ENCODE measurements around the gene KLHDC9.
"Not testable (repeated sequence)": the region's sequence is repeated elsewhere in the genome, so short reads cannot be mapped to it uniquely, and the experiment has no call there.

The KLHDC9 gene, protein sequence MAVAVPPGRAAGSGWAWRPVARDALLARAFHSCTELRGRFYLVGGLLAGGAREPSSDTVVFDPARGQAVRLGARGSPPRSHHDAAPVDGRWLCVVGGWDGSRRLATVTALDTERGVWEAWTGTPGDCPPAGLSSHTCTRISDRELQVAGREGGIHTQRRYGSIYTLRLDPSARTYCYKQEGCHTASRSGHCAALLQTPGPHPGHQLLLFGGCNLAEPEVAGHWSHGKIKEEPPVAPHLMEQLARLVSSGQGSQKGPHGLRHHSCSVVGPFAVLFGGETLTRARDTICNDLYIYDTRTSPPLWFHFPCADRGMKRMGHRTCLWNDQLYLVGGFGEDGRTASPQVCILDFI

GRCh38 chr1:161098210-161099068, at the start of gene KLHDC9:
KLHDC9 (plus strand) TSS chr1:161098361; CDS start chr1:161098536, 175 bp downstream.
- H3K9ac ChIP-seq (ENCODE audit: low read length) = peak within 1 kb of the TSS; percentile 71
- no peaks in the 10 kb centered on the region for H3K27me3 ChIP-seq (ENCODE audit: control insufficient read depth, insufficient read depth, low read length)
- H3K9me3 ChIP-seq (ENCODE audit: control insufficient read depth, insufficient read depth, low read depth, low read length) = no peaks in the 10 kb centered on the region
- peak within 1 kb of the TSS; percentile 71 for H3K4me3 ChIP-seq (ENCODE audit: low read depth, low read length)
- no peaks in the 10 kb centered on the region; the same call in 1 of the 2 replicates for H3K4me1 ChIP-seq (ENCODE audit: control insufficient read depth, insufficient read depth, low read length)
- H3K36me3 ChIP-seq (ENCODE audit: control insufficient read depth, insufficient read depth, low read length) = peaks cover 26% of the 10 kb centered on the region
- no peak within 1 kb of the TSS for H3K27ac ChIP-seq (ENCODE audit: low read depth, low read length)

DNA sequence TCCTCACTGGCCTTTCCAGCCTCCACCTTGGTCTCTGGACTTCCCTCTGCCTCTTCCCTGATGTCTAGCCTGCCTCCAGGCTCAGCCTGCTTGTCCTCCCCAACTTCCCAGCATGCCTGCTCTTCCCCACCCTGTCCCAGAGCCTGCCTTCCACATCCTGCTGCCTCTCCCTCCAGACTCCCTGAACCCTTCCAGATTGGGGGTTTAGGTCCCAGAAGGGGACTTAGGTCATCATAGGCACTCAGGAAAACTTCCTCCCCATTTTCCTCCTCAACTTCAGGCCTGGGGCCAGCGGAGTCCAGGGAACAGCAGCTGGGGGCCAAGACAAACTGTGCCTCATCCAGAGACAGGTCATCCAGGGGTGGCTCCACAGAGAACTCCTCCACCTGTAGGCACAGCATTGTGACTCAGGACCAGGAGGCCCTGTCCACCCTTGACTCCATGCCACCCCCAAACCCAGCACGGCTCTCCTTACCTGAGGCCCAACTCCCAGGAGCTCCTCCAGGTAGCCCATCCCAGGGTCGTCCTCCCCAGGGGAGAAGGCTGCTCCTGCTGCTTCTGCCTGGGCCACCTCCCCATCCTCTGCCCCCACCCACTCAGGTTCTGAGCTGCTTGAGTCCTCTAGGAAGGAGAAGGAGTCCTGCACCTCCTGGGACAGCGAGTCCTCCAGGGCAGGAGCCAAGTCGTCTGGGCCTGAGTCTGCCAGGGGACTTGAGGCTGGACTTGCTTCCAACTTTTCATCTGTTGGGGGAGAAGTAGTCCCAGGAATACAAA, 49.0 kb upstream of the KLHDC9 start:
- Histone ChIP-seq H3K27ac (ENCODE audit: low read depth, low read length) (no peak overlapping the region), H3K9ac (ENCODE audit: low read length) (no peak overlapping the region), H3K4me3 (ENCODE audit: low read depth, low read length) (no peak overlapping the region), H3K27me3 (ENCODE audit: control insufficient read depth, insufficient read depth, low read length) (peaks cover 14% of the 10 kb centered on the region; the same call in 1 of the 2 replicates), H3K9me3 (ENCODE audit: control insufficient read depth, insufficient read depth, low read depth, low read length) (no peaks in the 10 kb centered on the region), H3K4me1 (ENCODE audit: control insufficient read depth, insufficient read depth, low read length) (peaks cover 10% of the 10 kb centered on the region; the same call in 1 of the 2 replicates), H3K36me3 (ENCODE audit: control insufficient read depth, insufficient read depth, low read length) (no peaks in the 10 kb centered on the region)

DNA sequence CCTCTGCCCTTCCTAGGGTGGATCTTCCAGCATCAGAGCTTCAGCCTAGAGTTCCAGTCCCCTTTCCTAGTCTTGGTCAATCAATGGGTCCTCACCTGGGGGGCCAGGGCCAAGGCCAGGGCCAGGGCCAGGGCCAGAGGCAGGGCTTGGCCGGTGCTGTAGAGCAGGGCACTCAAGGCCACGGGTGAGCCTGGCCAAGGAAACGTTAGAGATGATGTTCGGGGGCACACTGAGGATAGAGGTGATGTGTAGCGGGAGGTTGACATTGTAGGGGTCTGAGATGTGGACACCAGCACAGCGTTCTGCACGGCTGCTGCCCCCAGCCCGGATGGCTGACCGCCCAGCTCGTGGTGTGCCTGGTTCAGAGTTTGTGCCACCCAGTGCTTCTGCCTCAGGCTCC, 46.9 kb upstream of the KLHDC9 start:
- Histone ChIP-seq H3K9ac (ENCODE audit: low read length) (no peak overlapping the region), H3K36me3 (ENCODE audit: control insufficient read depth, insufficient read depth, low read length) (no peaks in the 10 kb centered on the region)

DNA sequence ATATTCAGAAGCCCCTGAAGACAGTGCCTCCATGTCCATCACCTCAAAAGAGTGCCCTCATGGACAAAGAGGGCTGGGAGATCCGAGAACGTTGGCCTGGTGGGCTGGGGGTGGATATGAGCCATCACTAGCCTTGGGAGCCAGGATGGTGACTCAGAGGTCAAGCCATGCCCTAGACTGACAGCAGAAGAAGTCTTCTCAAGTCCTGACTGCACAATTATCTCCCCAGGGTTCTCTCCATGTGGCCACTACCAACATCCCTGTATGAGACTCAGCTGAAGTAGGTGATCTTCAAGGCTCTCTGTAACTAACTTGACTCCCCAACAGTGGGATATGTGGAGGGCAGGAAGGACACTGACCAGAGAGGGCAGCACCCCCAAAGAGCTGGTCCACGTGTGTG, 45.3 kb upstream of the KLHDC9 start:
- H3K4me1 ChIP-seq (ENCODE audit: control insufficient read depth, insufficient read depth, low read length) = no peaks in the 10 kb centered on the region
- H3K27ac ChIP-seq (ENCODE audit: low read depth, low read length) = no peak overlapping the region
- H3K27me3 ChIP-seq (ENCODE audit: control insufficient read depth, insufficient read depth, low read length) = peaks cover 9% of the 10 kb centered on the region; the same call in 1 of the 2 replicates
- H3K36me3 ChIP-seq (ENCODE audit: control insufficient read depth, insufficient read depth, low read length) = no peaks in the 10 kb centered on the region
- H3K4me3 ChIP-seq (ENCODE audit: low read depth, low read length) = no peak overlapping the region
- no peaks in the 10 kb centered on the region for H3K9me3 ChIP-seq (ENCODE audit: control insufficient read depth, insufficient read depth, low read depth, low read length)
- H3K9ac ChIP-seq (ENCODE audit: low read length) = no peak overlapping the region

More for the DNA sequence above, 46.9 kb upstream of the KLHDC9 start:
- H3K27ac ChIP-seq (ENCODE audit: low read depth, low read length) = no peak overlapping the region
- peaks cover 3% of the 10 kb centered on the region; the same call in 1 of the 2 replicates for H3K4me1 ChIP-seq (ENCODE audit: control insufficient read depth, insufficient read depth, low read length)
- H3K9me3 ChIP-seq (ENCODE audit: control insufficient read depth, insufficient read depth, low read depth, low read length) = no peaks in the 10 kb centered on the region
- no peak overlapping the region for H3K4me3 ChIP-seq (ENCODE audit: low read depth, low read length)
- H3K27me3 ChIP-seq (ENCODE audit: control insufficient read depth, insufficient read depth, low read length) = peaks cover 14% of the 10 kb centered on the region; the same call in 1 of the 2 replicates

- no peaks in the 10 kb centered on the region for H3K36me3 ChIP-seq (ENCODE audit: control insufficient read depth, insufficient read depth, low read length)
- no peaks in the 10 kb centered on the region for H3K27me3 ChIP-seq (ENCODE audit: control insufficient read depth, insufficient read depth, low read length)
- H3K9ac ChIP-seq (ENCODE audit: low read length) = no peak overlapping the region
- H3K4me1 ChIP-seq (ENCODE audit: control insufficient read depth, insufficient read depth, low read length) = no peaks in the 10 kb centered on the region
- no peaks in the 10 kb centered on the region for H3K9me3 ChIP-seq (ENCODE audit: control insufficient read depth, insufficient read depth, low read depth, low read length)
- no peak overlapping the region for H3K27ac ChIP-seq (ENCODE audit: low read depth, low read length)
- H3K4me3 ChIP-seq (ENCODE audit: low read depth, low read length) = no peak overlapping the region
Measured at GRCh38 chr1:161054232-161054631, 43.9 kb upstream of the KLHDC9 start.

DNA sequence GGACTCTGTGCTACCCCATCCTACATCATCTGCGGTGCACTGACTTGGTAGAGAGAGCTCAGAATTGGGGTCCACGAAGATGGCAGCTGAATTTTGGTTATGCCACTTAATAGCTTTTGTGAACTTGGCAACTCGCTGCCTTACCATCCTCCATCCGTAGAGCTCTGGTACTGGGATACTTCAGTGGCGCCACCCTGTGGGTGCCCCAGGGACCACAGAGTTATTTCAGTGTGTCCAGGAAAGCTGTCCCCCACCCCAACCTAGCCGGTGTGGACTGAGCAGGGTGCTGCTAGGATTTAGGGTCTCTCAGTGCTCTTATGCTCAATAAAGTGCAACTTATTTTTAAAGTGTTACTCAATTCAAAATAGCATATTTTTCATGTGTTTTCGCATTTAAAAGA, 43.4 kb upstream of the KLHDC9 start:
- no peaks in the 10 kb centered on the region for H3K27me3 ChIP-seq (ENCODE audit: control insufficient read depth, insufficient read depth, low read length)
- no peaks in the 10 kb centered on the region for H3K36me3 ChIP-seq (ENCODE audit: control insufficient read depth, insufficient read depth, low read length)
- H3K4me1 ChIP-seq (ENCODE audit: control insufficient read depth, insufficient read depth, low read length) = no peaks in the 10 kb centered on the region
- H3K27ac ChIP-seq (ENCODE audit: low read depth, low read length) = no peak overlapping the region
- H3K4me3 ChIP-seq (ENCODE audit: low read depth, low read length) = no peak overlapping the region
- no peak overlapping the region for H3K9ac ChIP-seq (ENCODE audit: low read length)
- no peaks in the 10 kb centered on the region for H3K9me3 ChIP-seq (ENCODE audit: control insufficient read depth, insufficient read depth, low read depth, low read length)

DNA sequence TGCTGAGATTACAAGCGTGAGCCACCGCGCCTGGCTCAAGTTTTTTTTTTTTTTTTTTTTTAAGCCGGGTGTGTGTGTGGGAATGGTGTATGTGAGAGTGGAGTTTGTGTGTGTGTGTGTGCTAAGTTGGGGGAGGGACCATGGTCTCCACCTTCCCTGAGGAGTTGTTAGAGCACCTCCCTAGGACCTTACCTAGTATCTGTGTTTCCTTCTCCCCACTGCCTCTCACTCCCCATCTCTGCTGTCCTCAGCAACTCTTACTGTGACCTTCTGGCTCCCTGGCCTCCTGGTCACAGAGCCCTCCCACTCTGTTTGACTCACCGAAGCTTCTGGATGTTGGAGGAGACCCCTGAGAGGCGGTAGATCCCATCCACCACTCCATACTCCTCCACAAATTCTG, 38.9 kb upstream of the KLHDC9 start:
- Histone ChIP-seq H3K27me3 (ENCODE audit: control insufficient read depth, insufficient read depth, low read length) (no peaks in the 10 kb centered on the region), H3K9ac (ENCODE audit: low read length) (no peak overlapping the region), H3K9me3 (ENCODE audit: control insufficient read depth, insufficient read depth, low read depth, low read length) (no peaks in the 10 kb centered on the region), H3K4me3 (ENCODE audit: low read depth, low read length) (no peak overlapping the region), H3K27ac (ENCODE audit: low read depth, low read length) (no peak overlapping the region), H3K36me3 (ENCODE audit: control insufficient read depth, insufficient read depth, low read length) (no peaks in the 10 kb centered on the region), H3K4me1 (ENCODE audit: control insufficient read depth, insufficient read depth, low read length) (no peaks in the 10 kb centered on the region)

GRCh38 chr1:161061419-161061818, 36.7 kb upstream of the KLHDC9 start:
- no peak overlapping the region for H3K27ac ChIP-seq (ENCODE audit: low read depth, low read length)
- no peaks in the 10 kb centered on the region for H3K4me1 ChIP-seq (ENCODE audit: control insufficient read depth, insufficient read depth, low read length)
- H3K27me3 ChIP-seq (ENCODE audit: control insufficient read depth, insufficient read depth, low read length) = no peaks in the 10 kb centered on the region
- H3K4me3 ChIP-seq (ENCODE audit: low read depth, low read length) = no peak overlapping the region
- H3K36me3 ChIP-seq (ENCODE audit: control insufficient read depth, insufficient read depth, low read length) = no peaks in the 10 kb centered on the region
- H3K9me3 ChIP-seq (ENCODE audit: control insufficient read depth, insufficient read depth, low read depth, low read length) = no peaks in the 10 kb centered on the region
- H3K9ac ChIP-seq (ENCODE audit: low read length) = no peak overlapping the region

DNA sequence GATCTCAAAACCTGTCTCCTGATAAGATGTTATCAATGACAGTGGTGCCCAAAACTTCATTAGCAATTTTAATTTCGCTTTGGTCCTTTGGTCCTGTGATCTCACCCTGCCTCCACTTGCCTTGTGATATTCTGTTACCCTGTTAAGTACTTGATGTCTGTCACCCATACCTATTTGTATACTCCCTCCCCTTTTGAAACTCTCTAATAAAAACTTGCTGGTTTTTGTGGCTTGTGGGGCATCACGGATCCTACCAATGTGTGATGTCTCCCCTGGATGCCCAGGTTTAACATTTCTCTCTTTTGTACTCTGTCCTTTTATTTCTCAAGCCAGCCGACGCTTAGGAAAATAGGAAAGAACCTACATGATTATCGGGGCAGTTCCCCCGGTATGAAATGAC, 34.2 kb upstream of the KLHDC9 start:
- not testable (repeated sequence) for H3K9me3 ChIP-seq (ENCODE audit: control insufficient read depth, insufficient read depth, low read depth, low read length); H3K27ac ChIP-seq (ENCODE audit: low read depth, low read length); H3K4me3 ChIP-seq (ENCODE audit: low read depth, low read length); H3K4me1 ChIP-seq (ENCODE audit: control insufficient read depth, insufficient read depth, low read length); H3K27me3 ChIP-seq (ENCODE audit: control insufficient read depth, insufficient read depth, low read length); H3K9ac ChIP-seq (ENCODE audit: low read length); H3K36me3 ChIP-seq (ENCODE audit: control insufficient read depth, insufficient read depth, low read length)

- not testable (repeated sequence) for H3K27ac ChIP-seq (ENCODE audit: low read depth, low read length); H3K27me3 ChIP-seq (ENCODE audit: control insufficient read depth, insufficient read depth, low read length); H3K9me3 ChIP-seq (ENCODE audit: control insufficient read depth, insufficient read depth, low read depth, low read length); H3K4me3 ChIP-seq (ENCODE audit: low read depth, low read length); H3K4me1 ChIP-seq (ENCODE audit: control insufficient read depth, insufficient read depth, low read length); H3K36me3 ChIP-seq (ENCODE audit: control insufficient read depth, insufficient read depth, low read length); H3K9ac ChIP-seq (ENCODE audit: low read length)
Measured at GRCh38 chr1:161065681-161066080, 32.5 kb upstream of the KLHDC9 start.
